Calu3 (cell line): ENCODE data around the gene KIF26B. TPM values are rescaled to one million over a fixed set of nuclear protein-coding genes. Genes with fewer than 3 reads are reported as not detected.

ENCODE experiments used
- BruUV-seq: library from RNA; stranded (reverse); fragments of 400-500 nt; replicated peaks from 2 replicates; lab custom pipeline; 2021; lab: Mats Ljungman, UMichigan
- CTCF ChIA-PET: fragments of 300-600 bp; sonication (Branson Sonifier 250); formaldehyde crosslinking; loops from one replicate; lab custom pipeline; 2022; ENCODE audit warnings: antibody characterized with exemption; lab: Charles Lee
- DNase-seq: peaks from one replicate; pipeline ENCODE4 v3.0.0; 2022
- H3K27ac Mint-ChIP-seq: one replicate; pipeline ENCODE4 v1.8.0; 2022; ENCODE audit warnings: mixed read lengths; ENCODE audit not compliant: unreplicated experiment
- H3K27me3 Mint-ChIP-seq: one replicate; pipeline ENCODE4 v1.8.0; 2022; ENCODE audit warnings: mixed read lengths; ENCODE audit not compliant: unreplicated experiment
- H3K36me3 Mint-ChIP-seq: one replicate; pipeline ENCODE4 v1.8.0; 2022; ENCODE audit warnings: mild to moderate bottlenecking, moderate library complexity, mixed read lengths; ENCODE audit not compliant: insufficient read depth, unreplicated experiment
- H3K4me1 Mint-ChIP-seq: one replicate; pipeline ENCODE4 v1.8.0; 2022; ENCODE audit warnings: mild to moderate bottlenecking, low read depth, mixed read lengths; ENCODE audit not compliant: unreplicated experiment
- H3K4me3 Mint-ChIP-seq: one replicate; pipeline ENCODE4 v1.8.0; 2022; ENCODE audit warnings: mild to moderate bottlenecking, low read depth, moderate library complexity, mixed read lengths; ENCODE audit not compliant: unreplicated experiment
- H3K9me3 Mint-ChIP-seq: one replicate; pipeline ENCODE4 v1.8.0; 2022; ENCODE audit warnings: low read depth, mixed read lengths; ENCODE audit not compliant: unreplicated experiment
- CTCF ChIP-seq: fragments of 200-600 bp; IDR thresholded peaks from one replicate; pipeline ENCODE4 v1.8.0; 2022; ENCODE audit warnings: antibody characterized with exemption; ENCODE audit not compliant: unreplicated experiment
- intact Hi-C: fragments of 100-400 bp; cut with micrococcal nuclease; formaldehyde crosslinking; loops from one replicate; pipeline ENCODE4 v1.10.0; 2022; ENCODE audit not compliant: unreplicated experiment
- total RNA-seq: library from RNA; stranded (reverse); gene quantifications from 2 replicates; pipeline ENCODE4 v1.2.3, GENCODE V29; 2022

KIF26B gene
- total RNA-seq, 1 experiment from 2014 or later: 1.1 TPM

- Mint-ChIP-seq H3K36me3 (peaks cover 3% of the 10 kb centered on the region), H3K4me1 (no peaks in the 10 kb centered on the region), H3K4me3 (no peak overlapping the region), H3K9me3 (peaks cover 11% of the 10 kb centered on the region), H3K27ac (peak overlapping the region; percentile 5), H3K27me3 (no peaks in the 10 kb centered on the region)
- no TSS peak for BruUV-seq
- intact Hi-C loops: no loop called here
- no peak for DNase-seq
- TF ChIP-seq CTCF: no peak
- CTCF ChIA-PET: no interaction called here
Measured at GRCh38 chr1:245686446-245687030, 531.8 kb downstream of the KIF26B start.

GRCh38 chr1:245687152-245687635 is 532.4 kb downstream of the KIF26B start:
- CTCF ChIA-PET: no interaction called here
- intact Hi-C loops: no loop called here
- Mint-ChIP-seq H3K27me3 (no peaks in the 10 kb centered on the region), H3K9me3 (peaks cover 11% of the 10 kb centered on the region), H3K4me1 (no peaks in the 10 kb centered on the region), H3K27ac (peak overlapping the region; percentile 5), H3K4me3 (no peak overlapping the region), H3K36me3 (peaks cover 3% of the 10 kb centered on the region)
- no TSS peak for BruUV-seq
- no peak for DNase-seq
- no peak for TF ChIP-seq CTCF

- H3K9me3 Mint-ChIP-seq: peaks cover 8% of the 10 kb centered on the region
- intact Hi-C loops: no loop called here
- no peak overlapping the region for H3K27ac Mint-ChIP-seq
- no TSS peak for BruUV-seq
- H3K36me3 Mint-ChIP-seq: peaks cover 3% of the 10 kb centered on the region
- TF ChIP-seq CTCF: no peak
- H3K27me3 Mint-ChIP-seq: no peaks in the 10 kb centered on the region
- no peak for DNase-seq
- CTCF ChIA-PET: no interaction called here
- H3K4me1 Mint-ChIP-seq: no peaks in the 10 kb centered on the region
- H3K4me3 Mint-ChIP-seq: no peak overlapping the region
Measured at GRCh38 chr1:245687636-245688535, 533.1 kb downstream of the KIF26B start.

GRCh38 chr1:245688536-245689453 is 534.0 kb downstream of the KIF26B start:
- no peak for DNase-seq
- TF ChIP-seq CTCF: no peak
- Mint-ChIP-seq H3K27ac (no peak overlapping the region), H3K4me3 (no peak overlapping the region), H3K36me3 (peaks cover 3% of the 10 kb centered on the region), H3K9me3 (peaks cover 8% of the 10 kb centered on the region), H3K4me1 (no peaks in the 10 kb centered on the region), H3K27me3 (no peaks in the 10 kb centered on the region)
- intact Hi-C loops: no loop called here
- BruUV-seq: no TSS peak
- CTCF ChIA-PET: no interaction called here
